Liver (tissue), 9 donors: ENCODE results near the gene TNFRSF1B. TPM values are rescaled to one million over a fixed set of nuclear protein-coding genes. Genes with fewer than 3 reads are reported as not detected.

ENCODE experiments used
- DNase-seq: peaks from one replicate; pipeline ENCODE4 v3.0.0-alpha.2; 2017; ENCODE audit warnings: low spot score
- H3K27ac ChIP-seq, 2 donors: one replicate each; pipeline ENCODE4 v1.7.0; 2013; ENCODE audit warnings: inconsistent platforms in 2 of 2, low read length in 2 of 2, control low read depth in 1 of 2, low read depth in 1 of 2, mild to moderate bottlenecking in 1 of 2
- H3K27me3 ChIP-seq, 4 donors: one replicate each; pipeline versions ENCODE4 v1.6.1 to v1.7.0; 2013; ENCODE audit warnings: low read length in 3 of 4, inconsistent platforms in 1 of 4, mild to moderate bottlenecking in 1 of 4, moderate library complexity in 1 of 4; ENCODE audit not compliant: control insufficient read depth in 4 of 4, insufficient read depth in 4 of 4
- H3K36me3 ChIP-seq, 4 donors: one replicate each; pipeline versions ENCODE4 v1.6.1 to v1.7.0; 2013; ENCODE audit warnings: low read length in 3 of 4, mild to moderate bottlenecking in 3 of 4, low read depth in 1 of 4, moderate library complexity in 1 of 4; ENCODE audit not compliant: control insufficient read depth in 4 of 4, insufficient read depth in 3 of 4
- H3K4me1 ChIP-seq, 4 donors: one replicate each; pipeline versions ENCODE4 v1.6.1 to v1.7.0; 2013; ENCODE audit warnings: low read length in 3 of 4, mild to moderate bottlenecking in 3 of 4, moderate library complexity in 1 of 4; ENCODE audit not compliant: control insufficient read depth in 4 of 4, insufficient read depth in 4 of 4
- H3K4me3 ChIP-seq, 3 donors: one replicate each; pipeline versions ENCODE4 v1.6.1 to v1.7.0; 2013; ENCODE audit warnings: low read length in 3 of 3, control low read depth in 1 of 3, low read depth in 1 of 3, mild to moderate bottlenecking in 1 of 3
- H3K9ac ChIP-seq, 2 donors: one replicate each; pipeline ENCODE4 v1.7.0; 2013; ENCODE audit warnings: low read length in 2 of 2, mild to moderate bottlenecking in 2 of 2, moderate library complexity in 2 of 2, control low read depth in 1 of 2, low read depth in 1 of 2
- H3K9me3 ChIP-seq, 4 donors: one replicate each; pipeline versions ENCODE4 v1.6.1 to v1.7.0; 2013; ENCODE audit warnings: low read length in 3 of 4; ENCODE audit not compliant: control insufficient read depth in 4 of 4
- ATF3 ChIP-seq: IDR thresholded peaks from 2 replicates; pipeline ENCODE4 v1.6.1; 2016; ENCODE audit warnings: antibody characterized with exemption
- EGR1 ChIP-seq, 2 donors: IDR thresholded peaks; 2 replicates each; pipeline ENCODE4 v1.6.1; 2016 to 2018; ENCODE audit warnings: antibody characterized with exemption in 2 of 2, low read depth in 2 of 2
- FOXA1 ChIP-seq: IDR thresholded peaks from 2 replicates; pipeline ENCODE4 v1.6.1; 2016; ENCODE audit warnings: antibody characterized with exemption
- NR2F2 ChIP-seq: IDR thresholded peaks from 2 replicates; pipeline ENCODE4 v1.6.1; 2016; ENCODE audit warnings: antibody characterized with exemption
- REST ChIP-seq: IDR thresholded peaks from 2 replicates; pipeline ENCODE4 v1.6.1; 2016; ENCODE audit warnings: antibody characterized with exemption, mild to moderate bottlenecking
- RXRA ChIP-seq, 2 donors: IDR thresholded peaks; 2 replicates each; pipeline ENCODE4 v1.6.1; 2017 to 2018; ENCODE audit warnings: antibody characterized with exemption in 2 of 2, mild to moderate bottlenecking in 1 of 2
- SP1 ChIP-seq: IDR thresholded peaks from 2 replicates; pipeline ENCODE4 v1.6.1; 2018; ENCODE audit warnings: antibody characterized with exemption, mild to moderate bottlenecking
- WGBS: extraction: QIAGEN DNeasy Blood & Tissue Kit; methylation state at CpG from one replicate; pipeline ENCODE4 v1.1.7; 2013; 5-methylcytosine and 5-hydroxymethylcytosine counted together
- polyA plus RNA-seq, 2 donors: library from polyadenylated mRNA; stranded (reverse) in 1 of 2; unstranded in 1 of 2; fragments of 200-250 nt in 1 of 2; fragments of >200 nt in 1 of 2; fragmentation: Nextera tagmentation in 1 of 2; extraction: Ambion mirVana in 1 of 2; gene quantifications; one replicate each; pipeline versions ENCODE4 v1.2.1 to v1.2.3, GENCODE V29; 2013 to 2015
- total RNA-seq, 2 donors: library from RNA; depleted of rRNA; stranded (reverse); fragments of >200 nt; gene quantifications; one replicate each; pipeline ENCODE4 v1.2.3, GENCODE V29; 2014
- donor health status: healthy.
- donor health status: healthy.
- donor health status: healthy.
- donor health status: healthy.
- donor health status: healthy.

TNFRSF1B gene
- total and polyA plus RNA-seq, 4 donors, result 7.2 to 19.6 (median 16.5) TPM

- 65% methylated on average over 11 of the region's 11 CpGs for WGBS
- TF ChIP-seq FOXA1 (no peak), SP1 (peak; percentile 43), RXRA (IDR thresholded peaks at IDR 0.05) (peak; percentile 29 to 50), NR2F2 (peak; percentile 36)
- Histone ChIP-seq H3K4me1 (peaks cover 14 to 75% (median 37%) of the 10 kb centered on the region in 4 donors), H3K27ac (peak overlapping the region; percentile 53 to 74), H3K27me3 (no peaks in the 10 kb centered on the region), H3K9me3 (no peaks in the 10 kb centered on the region), H3K9ac (peak overlapping the region in 1 of 2 donors; percentile 4), H3K4me3 (no peak overlapping the region), H3K36me3 (no peaks in the 10 kb centered on the region)
- no peak for DNase-seq
Observed at GRCh38 chr1:12173631-12174121, 6.9 kb downstream of the TNFRSF1B start.

- H3K27ac ChIP-seq, result peak overlapping the region; percentile 74 to 76
- no peaks in the 10 kb centered on the region for H3K27me3 ChIP-seq
- TF ChIP-seq RXRA (IDR thresholded peaks at IDR 0.05), result peak; percentile 12 to 25
- TF ChIP-seq SP1, result no peak
- TF ChIP-seq EGR1 (IDR thresholded peaks at IDR 0.05; ENCODE audit: low read depth in 2 of 2), result no peak
- TF ChIP-seq NR2F2, result peak; percentile 94
- no peak for TF ChIP-seq ATF3
- 70% methylated on average over 17 of the region's 17 CpGs for WGBS
- H3K4me3 ChIP-seq, result no peak overlapping the region
- H3K9ac ChIP-seq, result peak overlapping the region in 1 of 2 donors; percentile 44
- no peaks in the 10 kb centered on the region for H3K36me3 ChIP-seq
- H3K4me1 ChIP-seq, result peaks cover 8 to 74% (median 38%) of the 10 kb centered on the region in 4 donors
- no peaks in the 10 kb centered on the region for H3K9me3 ChIP-seq
- no peak for DNase-seq
Observed at GRCh38 chr1:12174924-12175810, 8.4 kb downstream of the TNFRSF1B start.

- Histone ChIP-seq H3K9me3 (no peaks in the 10 kb centered on the region), H3K9ac (no peak overlapping the region), H3K27ac (peak overlapping the region; percentile 64 to 87), H3K36me3 (no peaks in the 10 kb centered on the region), H3K4me3 (no peak overlapping the region), H3K27me3 (no peaks in the 10 kb centered on the region), H3K4me1 (peaks cover 14 to 77% (median 41%) of the 10 kb centered on the region in 4 donors)
- 86% methylated on average over 6 of the region's 6 CpGs for WGBS
- TF ChIP-seq RXRA (IDR thresholded peaks at IDR 0.05) (no peak), FOXA1 (no peak), EGR1 (IDR thresholded peaks at IDR 0.05; ENCODE audit: low read depth in 2 of 2) (no peak), REST (no peak), NR2F2 (no peak)
- no peak for DNase-seq
Observed at GRCh38 chr1:12176298-12177118, 9.7 kb downstream of the TNFRSF1B start.
